Activated CD4-positive, alpha-beta T cell treated with anti-CD3 and anti-CD28 coated beads, Interleukin-2, amount 50 U/mL, for 16 hours (primary cell): Measurements from ENCODE around the gene KSR1.

Source experiments
- DNase-seq: peaks from one replicate; pipeline ENCODE4 v3.0.0-alpha.2; 2020

Gene KSR1

GRCh38 chr17:27475070-27475673 is 18.9 kb downstream of the KSR1 start:
- peak; percentile 77 for DNase-seq

GRCh38 chr17:27475981-27476895 is 20.0 kb downstream of the KSR1 start:
- DNase-seq: no peak

- peak; percentile 41 for DNase-seq
These were observed 21.0 kb downstream of the KSR1 start for GRCh38 chr17:27477050-27477888.

GRCh38 chr17:27477971-27478684 is 21.9 kb downstream of the KSR1 start:
- DNase-seq: no peak

GRCh38 chr17:27478901-27479538 is 22.8 kb downstream of the KSR1 start:
- DNase-seq: no peak

- DNase-seq: no peak
These were observed 23.6 kb downstream of the KSR1 start for GRCh38 chr17:27479838-27480237.

- no peak for DNase-seq
These were observed 24.5 kb downstream of the KSR1 start for GRCh38 chr17:27480699-27481098.

- DNase-seq: peak; percentile 79
These were observed 25.1 kb downstream of the KSR1 start for GRCh38 chr17:27481327-27481726.

GRCh38 chr17:27485125-27485524 is 28.9 kb downstream of the KSR1 start:
- no peak for DNase-seq

GRCh38 chr17:27485716-27486495 is 29.7 kb downstream of the KSR1 start:
- no peak for DNase-seq

- DNase-seq: no peak
These were observed 30.5 kb downstream of the KSR1 start for GRCh38 chr17:27486741-27487140.

- no peak for DNase-seq
These were observed 32.0 kb downstream of the KSR1 start for GRCh38 chr17:27488231-27488630.

- no peak for DNase-seq
These were observed 32.9 kb downstream of the KSR1 start for GRCh38 chr17:27489045-27489715.

- no peak for DNase-seq
These were observed 34.1 kb downstream of the KSR1 start for GRCh38 chr17:27490391-27490790.

GRCh38 chr17:27491713-27492190 is 35.5 kb downstream of the KSR1 start:
- no peak for DNase-seq

- DNase-seq: no peak
These were observed 36.2 kb downstream of the KSR1 start for GRCh38 chr17:27492470-27492869.

- DNase-seq: no peak
These were observed 36.8 kb downstream of the KSR1 start for GRCh38 chr17:27493088-27493487.

- DNase-seq: no peak
These were observed 38.2 kb downstream of the KSR1 start for GRCh38 chr17:27494192-27495091.

GRCh38 chr17:27495460-27495859 is 39.2 kb downstream of the KSR1 start:
- no peak for DNase-seq

GRCh38 chr17:27496005-27496404 is 39.8 kb downstream of the KSR1 start:
- DNase-seq: no peak
